Fibroblast of villous mesenchyme (primary cell): ENCODE results near the gene TTC12. TPM values are rescaled to one million over a fixed set of nuclear protein-coding genes. Genes with fewer than 3 reads are reported as not detected.

ENCODE experiments used
- DNase-seq: peaks from one replicate; pipeline ENCODE4 v3.0.0-alpha.2; 2010; ENCODE audit warnings: low read depth
- H3K4me3 ChIP-seq: 2 replicates; pipeline ENCODE4 v1.5.1; 2011; ENCODE audit warnings: low read depth, mild to moderate bottlenecking, low read length
- total RNA-seq: library from RNA; depleted of rRNA; stranded (reverse); fragments of >200 nt; gene quantifications from 2 replicates; pipeline ENCODE4 v1.2.3, GENCODE V29; 2012
- TF ChIP-seq, protein P1 (sequence below): IDR thresholded peaks from 2 replicates; pipeline ENCODE4 v1.5.1; 2012; ENCODE audit warnings: low read depth, mild to moderate bottlenecking, low read length; ENCODE audit not compliant: insufficient read depth

Gene TTC12
- total RNA-seq, 1 donor = 16.0 TPM

DNA sequence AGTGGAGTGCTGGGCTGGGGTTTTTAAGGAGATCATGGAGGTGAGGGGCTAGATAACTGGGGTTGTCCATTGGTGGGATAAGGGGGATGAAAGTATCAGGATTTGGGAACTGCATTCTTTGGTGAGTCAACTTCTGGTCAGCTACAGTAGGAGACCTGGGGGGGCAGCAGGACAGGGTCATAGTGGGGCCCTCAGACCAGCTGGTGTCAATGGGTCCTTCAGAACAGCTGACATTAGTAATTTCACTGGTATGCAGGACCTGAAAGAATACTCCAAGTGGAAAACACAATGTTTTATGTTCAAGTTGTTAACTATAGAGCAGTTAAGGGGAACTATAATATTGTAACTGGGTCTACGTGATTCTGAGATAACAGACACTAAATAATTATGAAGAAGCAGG is 2.8 kb upstream of the TTC12 start:
- no peak for DNase-seq

DNA sequence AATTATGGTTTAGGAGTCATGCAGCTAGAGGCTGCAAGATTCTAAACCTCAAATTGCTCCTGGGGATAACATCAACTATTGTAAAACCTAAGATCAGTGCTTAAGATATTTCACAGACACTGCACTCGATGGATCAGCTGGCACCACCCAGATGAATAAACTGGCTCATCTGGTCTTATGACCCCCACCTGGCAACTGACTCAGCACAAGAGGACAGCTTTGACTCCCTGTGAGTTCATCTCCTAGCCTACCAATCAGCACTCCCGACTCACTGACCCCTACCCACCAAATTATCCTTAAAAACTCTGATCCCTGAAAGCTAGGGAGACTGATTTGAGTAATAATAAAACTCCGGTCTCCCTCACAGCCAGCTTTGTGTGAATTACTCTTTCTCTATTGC is 782 bp upstream of the TTC12 start:
- no peak for DNase-seq
- no peak overlapping the region for H3K4me3 ChIP-seq
- TF ChIP-seq, protein P1, sequence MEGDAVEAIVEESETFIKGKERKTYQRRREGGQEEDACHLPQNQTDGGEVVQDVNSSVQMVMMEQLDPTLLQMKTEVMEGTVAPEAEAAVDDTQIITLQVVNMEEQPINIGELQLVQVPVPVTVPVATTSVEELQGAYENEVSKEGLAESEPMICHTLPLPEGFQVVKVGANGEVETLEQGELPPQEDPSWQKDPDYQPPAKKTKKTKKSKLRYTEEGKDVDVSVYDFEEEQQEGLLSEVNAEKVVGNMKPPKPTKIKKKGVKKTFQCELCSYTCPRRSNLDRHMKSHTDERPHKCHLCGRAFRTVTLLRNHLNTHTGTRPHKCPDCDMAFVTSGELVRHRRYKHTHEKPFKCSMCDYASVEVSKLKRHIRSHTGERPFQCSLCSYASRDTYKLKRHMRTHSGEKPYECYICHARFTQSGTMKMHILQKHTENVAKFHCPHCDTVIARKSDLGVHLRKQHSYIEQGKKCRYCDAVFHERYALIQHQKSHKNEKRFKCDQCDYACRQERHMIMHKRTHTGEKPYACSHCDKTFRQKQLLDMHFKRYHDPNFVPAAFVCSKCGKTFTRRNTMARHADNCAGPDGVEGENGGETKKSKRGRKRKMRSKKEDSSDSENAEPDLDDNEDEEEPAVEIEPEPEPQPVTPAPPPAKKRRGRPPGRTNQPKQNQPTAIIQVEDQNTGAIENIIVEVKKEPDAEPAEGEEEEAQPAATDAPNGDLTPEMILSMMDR = no peak

More for the DNA sequence above, 2.8 kb upstream of the TTC12 start:
- no peak overlapping the region for H3K4me3 ChIP-seq
- TF ChIP-seq, protein P1 = no peak

DNA sequence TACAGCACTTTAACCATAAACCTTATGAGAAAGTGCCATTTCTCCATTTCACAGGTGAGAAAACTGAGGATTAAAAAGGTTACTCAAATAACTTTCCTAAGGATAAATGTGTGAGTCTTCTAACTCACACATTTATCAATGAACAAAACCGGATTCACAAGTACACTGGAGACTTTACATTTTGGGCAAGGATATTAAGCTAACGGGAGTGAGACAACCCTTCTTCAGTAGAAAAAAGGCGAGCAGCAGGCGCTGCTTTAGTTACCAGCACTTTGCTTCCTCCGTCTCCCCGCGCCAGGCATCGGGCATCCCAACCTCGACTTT is 356 bp upstream of the TTC12 start:
- TF ChIP-seq, protein P1 = no peak
- H3K4me3 ChIP-seq = peak overlapping the region; percentile 87
- no peak for DNase-seq

DNA sequence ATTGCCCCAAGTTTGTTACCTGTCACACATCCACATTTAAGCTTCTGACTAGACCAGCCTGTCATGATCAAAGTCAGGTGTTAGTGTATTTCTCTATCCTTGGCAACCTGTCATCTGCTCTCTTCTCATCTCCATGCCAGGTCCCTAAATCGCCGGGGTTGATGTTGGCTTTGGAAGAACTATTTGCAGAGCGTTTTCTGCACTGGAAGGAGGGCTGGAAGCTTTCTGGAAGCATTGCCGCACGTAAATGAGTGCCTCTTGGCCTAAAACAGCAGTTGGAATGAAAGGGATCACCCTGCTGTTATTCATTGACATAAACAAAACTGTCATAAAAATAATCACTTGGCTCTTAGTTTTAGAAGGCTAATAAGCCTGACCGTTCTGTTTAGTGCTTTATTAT is 1.4 kb downstream of the TTC12 start:
- peak; percentile 26 for DNase-seq
- H3K4me3 ChIP-seq = peak overlapping the region; percentile 87
- TF ChIP-seq, protein P1 = no peak

DNA sequence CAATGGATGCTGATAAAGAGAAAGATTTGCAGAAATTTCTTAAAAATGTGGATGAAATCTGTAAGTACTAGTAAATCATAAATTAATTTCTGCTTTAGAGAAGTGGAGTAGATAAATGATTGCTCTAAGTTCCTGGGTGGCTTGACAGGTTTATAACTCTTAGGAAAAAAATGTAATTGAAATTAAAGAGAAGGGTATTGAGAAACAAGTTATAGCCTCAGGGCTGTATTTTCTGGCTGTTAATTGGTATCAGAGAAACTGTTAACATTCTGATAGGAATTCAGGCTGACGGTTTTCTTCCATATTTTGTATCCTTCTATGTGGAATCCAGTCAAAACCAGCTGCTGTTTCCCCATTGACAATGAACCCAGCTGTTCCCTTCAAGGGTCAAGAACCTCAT is 1.9 kb downstream of the TTC12 start:
- peak; percentile 12 for DNase-seq
- H3K4me3 ChIP-seq = no peak overlapping the region
- TF ChIP-seq, protein P1 = no peak

DNA sequence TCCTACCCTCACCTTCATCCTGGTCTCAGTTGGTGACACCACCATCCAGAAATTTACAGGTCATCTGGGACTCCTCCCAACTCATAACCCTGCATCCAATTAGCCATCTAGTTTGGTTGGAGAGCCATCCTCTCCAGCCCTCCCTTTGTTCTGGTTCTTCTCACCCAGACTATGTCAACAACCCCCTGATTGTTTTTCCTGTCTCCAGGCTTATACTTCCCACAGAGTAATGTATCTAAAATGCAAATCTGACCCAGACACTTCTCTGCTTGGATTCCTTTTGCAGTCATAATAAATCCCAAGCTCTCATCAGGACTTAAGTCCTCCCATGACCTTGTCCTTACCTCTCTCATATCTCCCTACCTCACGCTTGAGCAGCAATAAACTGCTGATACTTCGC is 3.0 kb downstream of the TTC12 start:
- TF ChIP-seq, protein P1 = no peak
- H3K4me3 ChIP-seq = no peak overlapping the region
- no peak for DNase-seq

DNA sequence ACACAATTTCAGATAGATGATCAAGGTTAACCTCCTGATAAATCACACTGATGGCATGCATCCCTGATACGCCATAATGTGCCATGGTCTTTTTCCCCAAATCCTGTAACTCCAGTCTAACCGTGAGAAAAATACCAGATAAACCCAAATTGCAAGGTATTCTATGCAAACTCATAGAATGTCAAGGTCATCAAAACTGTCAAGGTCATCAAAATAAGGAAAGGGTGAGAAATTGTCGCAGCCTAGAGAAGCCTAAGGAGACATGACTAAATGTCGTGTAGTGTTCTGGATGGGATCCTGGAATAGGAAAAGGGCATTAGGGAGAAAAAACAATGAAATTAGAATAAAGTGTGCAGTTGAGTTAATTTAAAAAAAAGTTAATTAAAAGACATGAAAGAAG is 4.7 kb downstream of the TTC12 start:
- DNase-seq = no peak
- TF ChIP-seq, protein P1 = no peak
- no peak overlapping the region for H3K4me3 ChIP-seq
